Endothelial cell of umbilical vein (primary cell): Measurements from ENCODE around the gene TCERG1L.

Experiments
- EZH2 ChIP-seq: IDR thresholded peaks from 2 replicates; pipeline ENCODE4 v1.6.1; 2012; ENCODE audit warnings: borderline replicate concordance, low read depth, mild to moderate bottlenecking, moderate library complexity, low read length, inconsistent platforms; ENCODE audit not compliant: severe bottlenecking
- POLR2A ChIP-seq: IDR thresholded peaks from 2 replicates; pipeline ENCODE4 v1.6.1; 2012; ENCODE audit warnings: low read depth, mild to moderate bottlenecking, control low read depth, low read length
- TF ChIP-seq, protein P1 (sequence below), 2 donors: IDR thresholded peaks; 1 replicate in 1 of 2; 2 replicates in 1 of 2; pipeline ENCODE4 v1.5.1; 2011; ENCODE audit warnings: low read length in 2 of 2, mild to moderate bottlenecking in 2 of 2, moderate library complexity in 2 of 2, control low read depth in 1 of 2, inconsistent platforms in 1 of 2, low read depth in 1 of 2; ENCODE audit not compliant: insufficient read depth in 1 of 2; ENCODE audit errors: extremely low read depth in 1 of 2

- TF ChIP-seq, protein P1, sequence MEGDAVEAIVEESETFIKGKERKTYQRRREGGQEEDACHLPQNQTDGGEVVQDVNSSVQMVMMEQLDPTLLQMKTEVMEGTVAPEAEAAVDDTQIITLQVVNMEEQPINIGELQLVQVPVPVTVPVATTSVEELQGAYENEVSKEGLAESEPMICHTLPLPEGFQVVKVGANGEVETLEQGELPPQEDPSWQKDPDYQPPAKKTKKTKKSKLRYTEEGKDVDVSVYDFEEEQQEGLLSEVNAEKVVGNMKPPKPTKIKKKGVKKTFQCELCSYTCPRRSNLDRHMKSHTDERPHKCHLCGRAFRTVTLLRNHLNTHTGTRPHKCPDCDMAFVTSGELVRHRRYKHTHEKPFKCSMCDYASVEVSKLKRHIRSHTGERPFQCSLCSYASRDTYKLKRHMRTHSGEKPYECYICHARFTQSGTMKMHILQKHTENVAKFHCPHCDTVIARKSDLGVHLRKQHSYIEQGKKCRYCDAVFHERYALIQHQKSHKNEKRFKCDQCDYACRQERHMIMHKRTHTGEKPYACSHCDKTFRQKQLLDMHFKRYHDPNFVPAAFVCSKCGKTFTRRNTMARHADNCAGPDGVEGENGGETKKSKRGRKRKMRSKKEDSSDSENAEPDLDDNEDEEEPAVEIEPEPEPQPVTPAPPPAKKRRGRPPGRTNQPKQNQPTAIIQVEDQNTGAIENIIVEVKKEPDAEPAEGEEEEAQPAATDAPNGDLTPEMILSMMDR (IDR thresholded peaks at IDR 0.05; ENCODE audit: extremely low read depth in 1 of 2, insufficient read depth in 1 of 2, low read depth in 1 of 2, low read length in 2 of 2), result no peak
- TF ChIP-seq EZH2 (no peak), POLR2A (no peak)
Measured at GRCh38 chr10:131248376-131249165, 63.0 kb downstream of the TCERG1L start.
